Uterine smooth muscle cell (primary cell): ENCODE data around the gene TECTA. TPM values are rescaled to one million over a fixed set of nuclear protein-coding genes. Genes with fewer than 3 reads are reported as not detected.

ENCODE experiments used
- total RNA-seq: library from RNA; depleted of rRNA; stranded (reverse); fragments of >200 nt; gene quantifications from 2 replicates; pipeline ENCODE4 v1.2.3, GENCODE V29; 2014

TECTA gene
- total RNA-seq, result 0.22 and 0.87 TPM in 2 replicates

GRCh38 chr11:121100943-121101342 is at the start of gene TECTA:
Gene TECTA (plus strand): TSS chr11:121101243. CDS start chr11:121102666, 1,423 bp downstream.

Other genes with a start within 250 kb of the TECTA start
- 16.4 and 24.9 TPM in 2 replicates for gene TBCEL, start 77.1 kb upstream of the TECTA start, total RNA-seq
- gene SC5D, start 191.5 kb downstream of the TECTA start, total RNA-seq, result 62.6 and 77.1 TPM in 2 replicates